HepG2 (cell line): ENCODE data around the gene ZNF687. TPM values are rescaled to one million over a fixed set of nuclear protein-coding genes. Genes with fewer than 3 reads are reported as not detected.

Source experiments
- ARID3A ChIP-seq: IDR thresholded peaks from 2 replicates; pipeline ENCODE4 v1.6.1; 2012; ENCODE audit warnings: low read depth, low read length, improper control_type of control experiment
- ATF7-NPFF ChIP-seq: sonication (generic); formaldehyde crosslinking; IDR thresholded peaks from 2 replicates; pipeline ENCODE4 v1.8.1; 2023; ENCODE audit warnings: mild to moderate bottlenecking, low read depth, missing genetic modification reagents, moderate library complexity
- CEBPB ChIP-seq: IDR thresholded peaks from 2 replicates; pipeline ENCODE4 v1.6.1; 2011; ENCODE audit warnings: low read depth, low read length, improper control_type of control experiment, borderline replicate concordance
- FOXO4 ChIP-seq: sonication (generic); formaldehyde crosslinking; conservative IDR thresholded peaks from 2 replicates; pipeline ENCODE4 v1.8.1; 2023; ENCODE audit warnings: missing genetic modification reagents
- HOXA3 ChIP-seq: sonication (generic); formaldehyde crosslinking; IDR thresholded peaks from 2 replicates; pipeline ENCODE4 v1.5.0; 2020; ENCODE audit warnings: missing genetic modification reagents
- PHB2 ChIP-seq: fragments of 450-650 bp; IDR thresholded peaks from 2 replicates; pipeline ENCODE4 v1.6.1; 2018; ENCODE audit not compliant: partially characterized antibody
- PRPF4 ChIP-seq: fragments of 200-400 bp; formaldehyde crosslinking; IDR thresholded peaks from 2 replicates; pipeline ENCODE4 v1.6.1; 2016; ENCODE audit warnings: low read length, low read depth; ENCODE audit not compliant: poor library complexity, severe bottlenecking
- TSC22D2 ChIP-seq: sonication (generic); formaldehyde crosslinking; IDR thresholded peaks from 2 replicates; pipeline ENCODE4 v1.5.1; 2020; ENCODE audit warnings: missing genetic modification reagents, mild to moderate bottlenecking, borderline replicate concordance
- ZC3H13 ChIP-seq: sonication (generic); formaldehyde crosslinking; IDR thresholded peaks from 2 replicates; pipeline ENCODE4 v1.8.1; 2023; ENCODE audit warnings: mild to moderate bottlenecking, missing genetic modification reagents, moderate library complexity
- ZNF34 ChIP-seq: sonication (generic); formaldehyde crosslinking; IDR thresholded peaks from 2 replicates; pipeline ENCODE4 v1.4.0; 2020; ENCODE audit warnings: mild to moderate bottlenecking, missing genetic modification reagents, borderline replicate concordance
- ZNF484 ChIP-seq: sonication (generic); formaldehyde crosslinking; IDR thresholded peaks from 2 replicates; pipeline ENCODE4 v1.5.1; 2020; ENCODE audit warnings: mild to moderate bottlenecking, low read depth, missing genetic modification reagents, borderline replicate concordance
- ZNF589 ChIP-seq: sonication (generic); formaldehyde crosslinking; conservative IDR thresholded peaks from 2 replicates; pipeline ENCODE4 v1.8.0; 2022; ENCODE audit warnings: mild to moderate bottlenecking, moderate library complexity, missing genetic modification reagents
- ZNF75D ChIP-seq: sonication (generic); formaldehyde crosslinking; IDR thresholded peaks from 2 replicates; pipeline ENCODE4 v1.8.1; 2023; ENCODE audit warnings: missing genetic modification reagents, mild to moderate bottlenecking, borderline replicate concordance
- ZNF777 ChIP-seq: sonication (generic); formaldehyde crosslinking; IDR thresholded peaks from 2 replicates; pipeline ENCODE4 v1.4.0; 2020; ENCODE audit warnings: missing genetic modification reagents
- ZNF878 ChIP-seq: sonication (generic); formaldehyde crosslinking; IDR thresholded peaks from 2 replicates; pipeline ENCODE4 v1.8.1; 2023; ENCODE audit warnings: mild to moderate bottlenecking, missing genetic modification reagents, moderate library complexity
- ZSCAN30 ChIP-seq: sonication (generic); formaldehyde crosslinking; IDR thresholded peaks from 2 replicates; pipeline ENCODE4 v1.5.0; 2020; ENCODE audit warnings: mild to moderate bottlenecking, missing genetic modification reagents
- polyA plus RNA-seq, 8 experiments: library from polyadenylated mRNA; depleted of rRNA in 3 of 8; stranded (reverse) in 7 of 8; unstranded in 1 of 8; fragments of >200 nt; fragmentation: Illumina TruSeq in 4 of 8; extraction: Trizol in 4 of 8; gene quantifications; 2 replicates each; pipeline versions ENCODE4 v1.2.1 to v1.2.3, GENCODE V29; 2011 to 2016; ENCODE audit warnings: low read depth in 4 of 8, missing spikeins in 1 of 8, mixed read lengths in 1 of 8; ENCODE audit not compliant: insufficient read depth in 1 of 8
- total RNA-seq, 5 experiments: library from RNA; depleted of rRNA; stranded (reverse); fragments of >200 nt; fragmentation: Illumina TruSeq; extraction: Trizol; gene quantifications; 2 replicates each; pipeline ENCODE4 v1.2.3, GENCODE V29; 2016; ENCODE audit warnings: low read depth in 1 of 5
- TF ChIP-seq, protein P1 (sequence below): sonication (generic); formaldehyde crosslinking; IDR thresholded peaks from 2 replicates; pipeline ENCODE4 v1.5.1; 2020; ENCODE audit warnings: mild to moderate bottlenecking, moderate library complexity, missing genetic modification reagents
- TF ChIP-seq, protein P2 (sequence below): IDR thresholded peaks from 2 replicates; pipeline ENCODE4 v1.6.1; 2012; ENCODE audit warnings: low read length, improper control_type of control experiment
- TF ChIP-seq, protein P3 (sequence below): fragments of 450-650 bp; IDR thresholded peaks from 2 replicates; pipeline ENCODE4 v1.6.1; 2016

The ZNF687 gene
- total and polyA plus RNA-seq, 2 of the 13 experiments (the other 11 are each of a cell fraction or from before 2014, with no cell fraction given): 14.1 to 16.5 TPM

- TF ChIP-seq CEBPB: no peak
- TF ChIP-seq, protein P1, sequence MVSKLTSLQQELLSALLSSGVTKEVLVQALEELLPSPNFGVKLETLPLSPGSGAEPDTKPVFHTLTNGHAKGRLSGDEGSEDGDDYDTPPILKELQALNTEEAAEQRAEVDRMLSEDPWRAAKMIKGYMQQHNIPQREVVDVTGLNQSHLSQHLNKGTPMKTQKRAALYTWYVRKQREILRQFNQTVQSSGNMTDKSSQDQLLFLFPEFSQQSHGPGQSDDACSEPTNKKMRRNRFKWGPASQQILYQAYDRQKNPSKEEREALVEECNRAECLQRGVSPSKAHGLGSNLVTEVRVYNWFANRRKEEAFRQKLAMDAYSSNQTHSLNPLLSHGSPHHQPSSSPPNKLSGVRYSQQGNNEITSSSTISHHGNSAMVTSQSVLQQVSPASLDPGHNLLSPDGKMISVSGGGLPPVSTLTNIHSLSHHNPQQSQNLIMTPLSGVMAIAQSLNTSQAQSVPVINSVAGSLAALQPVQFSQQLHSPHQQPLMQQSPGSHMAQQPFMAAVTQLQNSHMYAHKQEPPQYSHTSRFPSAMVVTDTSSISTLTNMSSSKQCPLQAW (CRISPR knock-in tag): 0 out of 2 replicates have a peak, but pooled peaks have one; percentile 24
- TF ChIP-seq ARID3A: no peak
- peak; percentile 87; the same call in 1 of the 2 replicates for TF ChIP-seq ZSCAN30 (CRISPR knock-in tag)
- TF ChIP-seq FOXO4 (CRISPR knock-in tag): no peak
- no peak for TF ChIP-seq ZNF589 (CRISPR knock-in tag)
- TF ChIP-seq ZNF878 (CRISPR knock-in tag): no peak
- TF ChIP-seq PHB2: no peak
- TF ChIP-seq PRPF4: no peak
- TF ChIP-seq ZNF34 (CRISPR knock-in tag): no peak
- no peak for TF ChIP-seq ZNF484
- TF ChIP-seq ATF7-NPFF (CRISPR knock-in tag): 0 out of 2 replicates have a peak, but pooled peaks have one; percentile 19
- TF ChIP-seq TSC22D2 (CRISPR knock-in tag): no peak
- TF ChIP-seq ZNF75D (CRISPR knock-in tag): no peak
- TF ChIP-seq ZNF777 (CRISPR knock-in tag): no peak
- no peak for TF ChIP-seq HOXA3
- peak; percentile 76; the same call in 1 of the 2 replicates for TF ChIP-seq ZC3H13 (CRISPR knock-in tag)
- TF ChIP-seq, protein P2, sequence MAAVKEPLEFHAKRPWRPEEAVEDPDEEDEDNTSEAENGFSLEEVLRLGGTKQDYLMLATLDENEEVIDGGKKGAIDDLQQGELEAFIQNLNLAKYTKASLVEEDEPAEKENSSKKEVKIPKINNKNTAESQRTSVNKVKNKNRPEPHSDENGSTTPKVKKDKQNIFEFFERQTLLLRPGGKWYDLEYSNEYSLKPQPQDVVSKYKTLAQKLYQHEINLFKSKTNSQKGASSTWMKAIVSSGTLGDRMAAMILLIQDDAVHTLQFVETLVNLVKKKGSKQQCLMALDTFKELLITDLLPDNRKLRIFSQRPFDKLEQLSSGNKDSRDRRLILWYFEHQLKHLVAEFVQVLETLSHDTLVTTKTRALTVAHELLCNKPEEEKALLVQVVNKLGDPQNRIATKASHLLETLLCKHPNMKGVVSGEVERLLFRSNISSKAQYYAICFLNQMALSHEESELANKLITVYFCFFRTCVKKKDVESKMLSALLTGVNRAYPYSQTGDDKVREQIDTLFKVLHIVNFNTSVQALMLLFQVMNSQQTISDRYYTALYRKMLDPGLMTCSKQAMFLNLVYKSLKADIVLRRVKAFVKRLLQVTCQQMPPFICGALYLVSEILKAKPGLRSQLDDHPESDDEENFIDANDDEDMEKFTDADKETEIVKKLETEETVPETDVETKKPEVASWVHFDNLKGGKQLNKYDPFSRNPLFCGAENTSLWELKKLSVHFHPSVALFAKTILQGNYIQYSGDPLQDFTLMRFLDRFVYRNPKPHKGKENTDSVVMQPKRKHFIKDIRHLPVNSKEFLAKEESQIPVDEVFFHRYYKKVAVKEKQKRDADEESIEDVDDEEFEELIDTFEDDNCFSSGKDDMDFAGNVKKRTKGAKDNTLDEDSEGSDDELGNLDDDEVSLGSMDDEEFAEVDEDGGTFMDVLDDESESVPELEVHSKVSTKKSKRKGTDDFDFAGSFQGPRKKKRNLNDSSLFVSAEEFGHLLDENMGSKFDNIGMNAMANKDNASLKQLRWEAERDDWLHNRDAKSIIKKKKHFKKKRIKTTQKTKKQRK: no peak
- TF ChIP-seq, protein P3, sequence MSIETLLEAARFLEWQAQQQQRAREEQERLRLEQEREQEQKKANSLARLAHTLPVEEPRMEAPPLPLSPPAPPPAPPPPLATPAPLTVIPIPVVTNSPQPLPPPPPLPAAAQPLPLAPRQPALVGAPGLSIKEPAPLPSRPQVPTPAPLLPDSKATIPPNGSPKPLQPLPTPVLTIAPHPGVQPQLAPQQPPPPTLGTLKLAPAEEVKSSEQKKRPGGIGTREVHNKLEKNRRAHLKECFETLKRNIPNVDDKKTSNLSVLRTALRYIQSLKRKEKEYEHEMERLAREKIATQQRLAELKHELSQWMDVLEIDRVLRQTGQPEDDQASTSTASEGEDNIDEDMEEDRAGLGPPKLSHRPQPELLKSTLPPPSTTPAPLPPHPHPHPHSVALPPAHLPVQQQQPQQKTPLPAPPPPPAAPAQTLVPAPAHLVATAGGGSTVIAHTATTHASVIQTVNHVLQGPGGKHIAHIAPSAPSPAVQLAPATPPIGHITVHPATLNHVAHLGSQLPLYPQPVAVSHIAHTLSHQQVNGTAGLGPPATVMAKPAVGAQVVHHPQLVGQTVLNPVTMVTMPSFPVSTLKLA: no peak
Observed at GRCh38 chr1:151282883-151283725, 1.0 kb downstream of the ZNF687 start (continued).
